Muscle of arm (tissue), 14 donors: ENCODE data around the gene MICU1. TPM values are rescaled to one million over a fixed set of nuclear protein-coding genes. Genes with fewer than 3 reads are reported as not detected.
"Not testable (repeated sequence)": the region's sequence is repeated elsewhere in the genome, so short reads cannot be mapped to it uniquely, and the experiment has no call there.

Experiments used
- DNase-seq: peaks from one replicate; pipeline ENCODE4 v3.0.0-alpha.2; 2013
- long read RNA-seq, 11 donors: transcript quantifications; one replicate each; lab custom pipeline, GENCODE V29; 2026
- polyA plus RNA-seq, 12 donors: library from polyadenylated mRNA; unstranded; fragments of 120-200 nt; gene quantifications; one replicate each; pipeline ENCODE4 v1.2.1, GENCODE V29; 2013; ENCODE audit not compliant: insufficient read length in 12 of 12

The MICU1 gene, protein sequence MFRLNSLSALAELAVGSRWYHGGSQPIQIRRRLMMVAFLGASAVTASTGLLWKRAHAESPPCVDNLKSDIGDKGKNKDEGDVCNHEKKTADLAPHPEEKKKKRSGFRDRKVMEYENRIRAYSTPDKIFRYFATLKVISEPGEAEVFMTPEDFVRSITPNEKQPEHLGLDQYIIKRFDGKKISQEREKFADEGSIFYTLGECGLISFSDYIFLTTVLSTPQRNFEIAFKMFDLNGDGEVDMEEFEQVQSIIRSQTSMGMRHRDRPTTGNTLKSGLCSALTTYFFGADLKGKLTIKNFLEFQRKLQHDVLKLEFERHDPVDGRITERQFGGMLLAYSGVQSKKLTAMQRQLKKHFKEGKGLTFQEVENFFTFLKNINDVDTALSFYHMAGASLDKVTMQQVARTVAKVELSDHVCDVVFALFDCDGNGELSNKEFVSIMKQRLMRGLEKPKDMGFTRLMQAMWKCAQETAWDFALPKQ
- 100 to 1,000 TPM in 6 of 12 donors, 10 to 100 TPM in 5, not detected in 1; 61.3 to 145 (median 102) TPM for polyA plus RNA-seq
- long read RNA-seq, donor 1, transcript MICU1-208 (3 exons, 580 nt): major isoform, 15 of 27 reads
- long read RNA-seq, donor 1, transcript MICU1-201 (12 exons, 2,383 nt): minor isoform, 7 of 27 reads
- long read RNA-seq, donor 1, partial matches to known transcripts: 5 of 27 reads
- long read RNA-seq, donor 1, other reads (novel, unspliced or antisense): 0 of 27 reads
- long read RNA-seq, donor 2, transcript MICU1-201 (12 exons, 2,383 nt): major isoform, 17 of 34 reads
- long read RNA-seq, donor 2, partial matches to known transcripts: 0 of 34 reads
- long read RNA-seq, donor 2, other reads (novel, unspliced or antisense): 13 of 34 reads
- long read RNA-seq, donor 3, transcript MICU1-201 (12 exons, 2,383 nt): major isoform, 11 of 25 reads
- long read RNA-seq, donor 3, transcript MICU1-208 (3 exons, 580 nt): minor isoform, 5 of 25 reads
- long read RNA-seq, donor 3, partial matches to known transcripts: 9 of 25 reads
- long read RNA-seq, donor 3, other reads (novel, unspliced or antisense): 0 of 25 reads
- long read RNA-seq, donor 4, transcript MICU1-208 (3 exons, 580 nt): major isoform, 6 of 11 reads
- long read RNA-seq, donor 4, transcript MICU1-201 (12 exons, 2,383 nt): minor isoform, 5 of 11 reads
- long read RNA-seq, donor 4, partial matches to known transcripts: 0 of 11 reads
- long read RNA-seq, donor 4, other reads (novel, unspliced or antisense): 0 of 11 reads
- long read RNA-seq, donor 5: 0 reads
- long read RNA-seq, donor 6, transcript MICU1-201 (12 exons, 2,383 nt): major isoform, 5 of 19 reads
- long read RNA-seq, donor 6, transcript MICU1-208 (3 exons, 580 nt): major isoform, 5 of 19 reads
- long read RNA-seq, donor 6, partial matches to known transcripts: 9 of 19 reads
- long read RNA-seq, donor 6, other reads (novel, unspliced or antisense): 0 of 19 reads
- long read RNA-seq, donor 7, transcript MICU1-208 (3 exons, 580 nt): major isoform, 5 of 20 reads
- long read RNA-seq, donor 7, partial matches to known transcripts: 6 of 20 reads
- long read RNA-seq, donor 7, other reads (novel, unspliced or antisense): 5 of 20 reads
- long read RNA-seq, donor 8, transcript MICU1-201 (12 exons, 2,383 nt): minor isoform, 5 of 40 reads
- long read RNA-seq, donor 8, transcript MICU1-208 (3 exons, 580 nt): major isoform, 6 of 40 reads
- long read RNA-seq, donor 8, partial matches to known transcripts: 13 of 40 reads
- long read RNA-seq, donor 8, other reads (novel, unspliced or antisense): 16 of 40 reads
- long read RNA-seq, donor 9, transcript MICU1-201 (12 exons, 2,383 nt): major isoform, 7 of 22 reads
- long read RNA-seq, donor 9, partial matches to known transcripts: 7 of 22 reads
- long read RNA-seq, donor 9, other reads (novel, unspliced or antisense): 5 of 22 reads
- long read RNA-seq, donor 10, transcript MICU1-201 (12 exons, 2,383 nt): major isoform, 7 of 36 reads
- long read RNA-seq, donor 10, transcript MICU1-208 (3 exons, 580 nt): major isoform, 7 of 36 reads
- long read RNA-seq, donor 10, partial matches to known transcripts: 11 of 36 reads
- long read RNA-seq, donor 10, other reads (novel, unspliced or antisense): 11 of 36 reads
- long read RNA-seq, donor 11, transcript MICU1-201 (12 exons, 2,383 nt): minor isoform, 9 of 45 reads
- long read RNA-seq, donor 11, transcript MICU1-208 (3 exons, 580 nt): major isoform, 16 of 45 reads
- long read RNA-seq, donor 11, partial matches to known transcripts: 5 of 45 reads
- long read RNA-seq, donor 11, other reads (novel, unspliced or antisense): 15 of 45 reads

DNA sequence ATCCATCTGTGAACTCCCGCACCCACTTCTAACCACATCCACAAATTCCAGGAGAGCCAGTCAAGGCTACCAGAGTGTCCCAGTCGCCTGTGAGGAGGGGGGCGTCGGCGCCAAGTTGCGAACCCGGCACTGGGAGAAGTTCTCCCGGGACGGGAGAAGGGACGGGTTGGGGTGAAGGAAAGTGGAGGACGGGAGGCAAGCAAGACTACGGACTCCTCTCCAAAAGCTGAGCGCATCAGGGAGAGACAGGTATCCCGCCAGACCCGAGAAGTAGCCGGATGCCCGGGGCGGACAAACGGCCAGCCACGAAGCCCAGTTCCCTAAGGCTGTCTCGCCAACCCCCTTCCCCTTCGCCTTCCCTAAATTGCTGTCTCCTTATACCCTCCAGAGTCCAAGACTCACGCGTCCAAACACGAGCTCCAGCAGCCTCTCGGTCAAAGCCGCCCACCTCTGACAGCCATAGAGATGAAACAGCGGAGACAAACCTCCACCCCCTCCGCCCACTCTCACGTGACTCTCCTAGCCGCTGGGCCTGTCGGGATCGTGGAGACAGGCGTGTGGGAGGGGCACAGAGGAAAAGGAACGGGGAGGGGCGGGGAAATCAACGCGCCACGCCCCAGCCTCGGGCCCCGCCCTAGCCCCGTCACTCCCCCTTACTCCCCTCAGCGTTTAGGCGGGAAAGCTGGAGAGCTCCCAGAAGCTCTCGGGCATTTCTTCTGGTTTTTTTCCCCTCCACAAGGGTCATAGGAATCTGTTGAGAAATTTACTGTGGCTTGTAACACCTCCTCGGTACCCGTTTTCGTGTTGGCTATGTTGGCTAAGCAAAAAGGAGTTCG, at the start of gene MICU1:
Gene MICU1 (minus strand): TSS at position 472 of the 836 bp plus-strand sequence. CDS start 59,286 bp downstream, outside the sequence.
- DNase-seq: peak; percentile 94

- not testable (repeated sequence) for DNase-seq
Observed at GRCh38 chr10:72674174-72674573, 48.3 kb upstream of the MICU1 start.

DNA sequence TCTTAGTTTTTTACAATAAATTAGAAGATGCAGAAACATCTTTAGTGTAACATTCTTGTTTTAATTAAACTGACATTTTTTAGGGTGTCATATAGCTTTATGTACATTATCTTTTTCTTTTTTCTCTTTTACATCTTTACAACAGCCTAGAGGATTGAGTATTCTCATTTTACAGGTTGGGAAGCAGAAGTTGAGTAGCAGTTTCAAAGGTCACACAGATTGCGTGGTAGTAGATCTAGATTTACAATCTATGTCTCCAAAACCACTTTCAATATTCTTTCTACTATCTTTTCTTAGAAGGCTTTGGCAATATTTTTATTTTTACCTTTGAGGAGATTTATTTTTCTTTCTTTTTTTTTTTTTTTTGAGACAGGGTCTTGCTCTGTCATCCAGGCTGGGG, 47.4 kb upstream of the MICU1 start:
- DNase-seq: no peak

GRCh38 chr10:72667207-72667864, 41.5 kb upstream of the MICU1 start:
- DNase-seq: no peak

DNA sequence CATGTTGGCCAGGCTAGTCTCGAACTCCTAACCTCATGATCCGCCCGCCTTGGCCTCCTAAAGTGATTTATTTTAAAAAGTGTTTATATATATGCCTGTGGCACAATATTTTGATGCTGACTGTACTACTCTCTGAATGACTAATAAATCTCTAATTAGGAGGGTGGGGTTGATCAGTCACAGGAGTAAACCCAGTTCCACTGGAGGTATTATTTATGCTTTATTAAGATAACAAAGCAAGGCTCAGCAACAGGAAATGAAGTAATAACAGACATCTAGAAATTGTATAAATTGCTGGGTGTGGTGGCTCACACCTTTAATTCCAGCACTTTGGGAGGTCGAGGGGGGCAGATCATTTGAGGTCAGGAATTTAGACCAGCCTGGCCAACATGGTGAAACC, 40.0 kb upstream of the MICU1 start:
- no peak for DNase-seq

GRCh38 chr10:72663971-72664370, 38.1 kb upstream of the MICU1 start:
- no peak for DNase-seq

DNA sequence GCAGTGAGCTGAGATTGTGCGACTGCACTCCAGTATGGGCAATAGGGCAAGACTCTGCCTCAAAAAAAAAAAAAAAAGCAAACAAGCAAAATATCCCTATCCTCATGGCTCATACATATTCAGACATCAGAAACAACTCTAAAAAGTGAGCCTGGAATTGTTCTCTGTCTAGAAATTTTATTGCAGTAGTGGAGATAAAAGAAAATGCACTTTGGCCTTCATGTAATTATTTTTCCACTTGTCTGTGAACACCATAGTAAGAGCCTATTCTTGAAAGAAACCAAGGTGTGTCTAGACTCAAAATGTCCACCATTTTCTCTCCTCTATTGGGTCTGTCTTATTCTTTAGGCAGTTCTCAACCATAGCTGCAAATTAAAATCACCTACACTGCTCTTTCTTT, 35.6 kb upstream of the MICU1 start:
- no peak for DNase-seq

GRCh38 chr10:72660220-72660619, 34.3 kb upstream of the MICU1 start:
- DNase-seq: no peak

- no peak for DNase-seq
Observed at GRCh38 chr10:72659694-72660093, 33.8 kb upstream of the MICU1 start.

GRCh38 chr10:72658696-72659400, 33.0 kb upstream of the MICU1 start:
- no peak for DNase-seq

DNA sequence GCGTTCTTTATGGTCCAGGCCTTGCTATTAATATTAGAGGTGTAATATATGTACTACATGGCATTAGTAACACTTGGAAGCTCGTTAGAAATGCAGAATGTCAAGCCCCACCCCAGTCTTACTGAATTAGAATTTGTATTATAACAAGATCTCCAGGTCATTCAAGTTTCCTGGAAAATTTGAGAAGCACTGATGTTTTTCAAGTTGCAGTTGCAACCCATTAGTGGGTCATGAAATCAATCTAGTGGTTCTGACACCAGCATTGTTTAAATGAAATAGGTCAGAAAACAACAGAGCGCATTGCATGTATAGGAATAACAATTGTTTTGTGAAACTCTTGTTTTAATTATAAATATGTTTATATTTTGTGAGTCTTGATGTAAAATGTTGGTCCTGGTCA, 28.8 kb upstream of the MICU1 start:
- no peak for DNase-seq

DNA sequence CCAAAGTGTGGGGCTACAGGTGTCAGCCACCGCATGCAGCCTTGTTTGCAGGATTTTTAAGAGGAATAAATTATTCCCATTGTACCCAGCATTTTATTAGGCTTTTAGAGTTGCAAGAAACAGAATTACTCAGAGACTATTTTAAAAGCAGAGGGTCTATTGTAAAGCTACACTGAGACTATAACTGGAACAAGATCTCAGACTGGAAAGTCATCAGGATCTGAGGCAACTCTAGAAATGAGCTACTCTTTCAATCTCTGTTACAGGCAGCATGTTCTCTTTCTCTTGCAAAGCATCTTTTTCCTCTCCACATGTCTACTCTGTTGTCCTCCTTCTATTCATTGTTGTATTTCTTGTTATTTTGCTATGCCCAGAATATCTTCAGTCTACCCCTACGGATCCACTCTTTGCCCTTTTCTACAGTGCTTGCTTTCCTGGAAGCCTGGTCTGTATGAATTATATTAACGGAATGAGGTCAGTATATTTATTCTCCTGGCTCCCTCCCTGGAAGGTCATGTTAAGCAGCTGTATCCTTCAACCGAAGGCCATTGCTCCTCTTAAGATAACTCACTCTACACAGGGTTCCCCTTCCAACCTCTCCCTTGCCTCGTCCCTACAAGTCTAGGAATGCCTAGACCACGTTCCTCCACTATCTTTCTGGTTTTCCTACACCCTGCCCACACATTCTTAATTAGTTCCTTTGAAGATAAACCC, 27.7 kb upstream of the MICU1 start:
- no peak for DNase-seq

DNA sequence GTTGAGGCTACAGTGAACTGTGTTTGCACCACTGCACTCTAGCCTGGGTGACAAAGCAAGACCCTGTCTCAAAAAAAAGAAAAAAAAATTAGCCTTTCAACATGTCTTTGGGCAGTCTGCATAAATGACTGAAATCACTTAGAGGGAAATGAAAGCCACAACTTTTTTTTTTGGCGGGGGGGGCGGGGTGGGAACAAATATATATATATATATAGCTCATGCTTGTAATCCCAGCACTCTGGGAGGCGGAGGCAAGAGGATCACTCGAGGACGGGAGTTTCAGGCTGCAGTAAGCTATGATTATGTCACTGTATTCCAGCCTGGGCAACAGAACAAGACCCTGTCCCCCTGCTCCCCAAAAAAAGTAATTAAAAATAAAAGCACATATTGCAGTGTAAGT, 23.4 kb upstream of the MICU1 start:
- no peak for DNase-seq

GRCh38 chr10:72648301-72648700, 22.4 kb upstream of the MICU1 start:
- DNase-seq: no peak

DNA sequence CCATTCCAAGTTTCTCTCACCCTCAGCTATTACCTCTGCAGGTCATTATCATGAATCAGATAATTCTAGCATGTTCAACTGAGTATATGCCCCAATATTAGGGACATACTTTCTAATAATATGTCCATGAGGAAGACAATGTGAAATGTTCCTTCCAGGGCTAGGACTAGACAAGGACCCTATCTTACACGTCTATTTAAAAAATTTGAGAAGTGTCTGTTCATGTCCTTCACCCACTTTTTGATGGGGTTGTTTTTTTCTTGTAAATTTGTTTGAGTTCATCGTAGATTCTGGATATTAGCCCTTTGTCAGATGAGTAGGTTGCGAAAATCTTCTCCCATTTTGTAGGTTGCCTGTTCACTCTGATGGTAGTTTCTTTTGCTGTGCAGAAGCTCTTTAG, 21.1 kb upstream of the MICU1 start:
- DNase-seq: not testable (repeated sequence)

DNA sequence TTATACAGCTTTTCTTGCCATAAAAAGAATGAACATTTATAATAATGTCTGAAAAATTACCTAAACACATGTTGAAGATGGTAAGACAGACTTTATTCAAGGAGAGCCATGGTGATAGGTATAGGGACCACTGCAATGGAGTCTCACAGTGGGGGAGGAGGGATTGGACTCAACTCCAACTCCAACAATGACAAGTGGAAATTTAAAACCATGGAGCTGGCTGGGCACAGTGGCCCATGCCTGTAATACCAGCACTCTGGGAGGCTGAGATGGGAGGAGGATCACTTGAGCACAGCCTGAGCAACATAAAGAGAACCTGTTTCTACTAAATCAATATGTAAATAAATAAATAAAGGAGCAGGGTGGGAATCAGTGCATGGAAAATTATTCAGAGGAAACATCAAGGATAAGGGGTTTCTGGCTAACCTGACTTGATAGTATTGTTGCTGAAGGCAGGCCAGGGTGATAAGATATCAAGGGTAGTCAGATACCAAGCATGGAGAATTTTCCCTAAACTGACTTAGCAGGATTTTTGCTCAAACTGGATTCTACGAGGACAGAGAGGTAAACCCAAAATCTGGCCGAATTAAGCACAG, 19.5 kb upstream of the MICU1 start:
- DNase-seq: no peak
